ENCODE results near the gene SLC2A3. TPM values are rescaled to one million over a fixed set of nuclear protein-coding genes. Genes with fewer than 3 reads are reported as not detected.
"Not testable (repeated sequence)": the region's sequence is repeated elsewhere in the genome, so short reads cannot be mapped to it uniquely, and the experiment has no call there.

SLC2A3 gene
- total RNA-seq, 1 donor = 91.5 TPM

DNA sequence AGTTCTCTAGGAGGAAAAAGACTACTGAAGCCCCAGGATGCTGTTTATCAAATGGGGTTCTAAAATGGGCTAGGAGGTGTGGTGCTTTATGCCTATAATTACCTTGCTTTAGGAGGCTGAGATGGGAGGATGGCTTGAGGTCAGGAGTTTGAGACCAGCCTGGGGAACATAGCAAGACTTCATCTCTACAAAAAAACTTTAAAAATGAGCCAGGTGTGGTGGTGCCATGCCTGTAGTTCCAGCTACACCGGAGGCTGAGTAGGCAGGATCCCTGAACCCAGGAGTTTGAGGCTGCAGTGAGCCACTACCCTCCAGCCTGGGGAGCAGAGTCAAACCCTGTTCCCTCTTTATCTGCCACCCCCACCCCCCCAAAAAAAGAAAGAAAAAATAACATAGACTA is 23.3 kb upstream of the SLC2A3 start:
- TF ChIP-seq, protein P1, sequence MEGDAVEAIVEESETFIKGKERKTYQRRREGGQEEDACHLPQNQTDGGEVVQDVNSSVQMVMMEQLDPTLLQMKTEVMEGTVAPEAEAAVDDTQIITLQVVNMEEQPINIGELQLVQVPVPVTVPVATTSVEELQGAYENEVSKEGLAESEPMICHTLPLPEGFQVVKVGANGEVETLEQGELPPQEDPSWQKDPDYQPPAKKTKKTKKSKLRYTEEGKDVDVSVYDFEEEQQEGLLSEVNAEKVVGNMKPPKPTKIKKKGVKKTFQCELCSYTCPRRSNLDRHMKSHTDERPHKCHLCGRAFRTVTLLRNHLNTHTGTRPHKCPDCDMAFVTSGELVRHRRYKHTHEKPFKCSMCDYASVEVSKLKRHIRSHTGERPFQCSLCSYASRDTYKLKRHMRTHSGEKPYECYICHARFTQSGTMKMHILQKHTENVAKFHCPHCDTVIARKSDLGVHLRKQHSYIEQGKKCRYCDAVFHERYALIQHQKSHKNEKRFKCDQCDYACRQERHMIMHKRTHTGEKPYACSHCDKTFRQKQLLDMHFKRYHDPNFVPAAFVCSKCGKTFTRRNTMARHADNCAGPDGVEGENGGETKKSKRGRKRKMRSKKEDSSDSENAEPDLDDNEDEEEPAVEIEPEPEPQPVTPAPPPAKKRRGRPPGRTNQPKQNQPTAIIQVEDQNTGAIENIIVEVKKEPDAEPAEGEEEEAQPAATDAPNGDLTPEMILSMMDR (IDR thresholded peaks at IDR 0.05; ENCODE audit: insufficient read depth, low read depth, low read length) = no peak
- H3K4me3 ChIP-seq (ENCODE audit: low read depth, low read length) = no peak overlapping the region
- no peak for DNase-seq (ENCODE audit: low read depth)

DNA sequence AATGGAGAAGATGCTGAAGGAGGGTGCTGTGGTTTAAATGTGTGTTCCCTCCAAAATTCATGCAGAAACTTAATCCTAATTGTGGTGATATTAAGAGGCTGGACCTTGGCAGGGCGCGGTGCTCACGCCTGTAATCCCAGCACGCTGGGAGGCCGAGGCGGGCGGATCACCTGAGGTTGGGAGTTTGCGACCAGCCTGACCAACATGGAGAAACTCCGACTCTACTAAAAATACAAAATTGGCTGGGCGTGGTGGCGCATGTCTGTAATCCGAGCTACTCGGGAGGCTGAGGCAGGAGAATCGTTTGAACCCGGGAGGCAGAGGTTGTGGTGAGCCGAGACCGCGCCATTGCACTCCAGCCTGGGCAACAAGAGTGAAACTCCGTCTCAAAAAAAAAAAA is 18.9 kb upstream of the SLC2A3 start:
- not testable (repeated sequence) for DNase-seq (ENCODE audit: low read depth); H3K4me3 ChIP-seq (ENCODE audit: low read depth, low read length)

DNA sequence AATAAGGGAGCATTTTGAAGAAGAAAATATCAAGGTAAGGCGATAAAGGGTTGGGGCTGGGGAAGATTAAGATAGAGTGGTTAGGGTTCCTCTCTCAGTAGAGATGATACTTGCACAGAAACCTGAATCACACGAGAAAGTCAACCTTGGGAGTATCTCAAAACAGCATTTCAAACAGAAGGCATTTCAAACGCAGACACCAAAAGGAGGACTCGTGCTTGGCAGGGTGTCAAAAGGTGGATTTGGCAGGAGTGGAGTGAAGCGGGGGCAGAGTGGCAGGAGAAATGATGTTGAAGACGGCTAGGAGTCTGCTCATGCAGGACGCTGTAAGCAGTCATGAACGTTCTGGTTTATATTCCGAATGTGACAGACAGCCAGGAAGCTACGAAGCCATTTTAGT is 18.4 kb upstream of the SLC2A3 start:
- not testable (repeated sequence) for DNase-seq (ENCODE audit: low read depth); H3K4me3 ChIP-seq (ENCODE audit: low read depth, low read length)

DNA sequence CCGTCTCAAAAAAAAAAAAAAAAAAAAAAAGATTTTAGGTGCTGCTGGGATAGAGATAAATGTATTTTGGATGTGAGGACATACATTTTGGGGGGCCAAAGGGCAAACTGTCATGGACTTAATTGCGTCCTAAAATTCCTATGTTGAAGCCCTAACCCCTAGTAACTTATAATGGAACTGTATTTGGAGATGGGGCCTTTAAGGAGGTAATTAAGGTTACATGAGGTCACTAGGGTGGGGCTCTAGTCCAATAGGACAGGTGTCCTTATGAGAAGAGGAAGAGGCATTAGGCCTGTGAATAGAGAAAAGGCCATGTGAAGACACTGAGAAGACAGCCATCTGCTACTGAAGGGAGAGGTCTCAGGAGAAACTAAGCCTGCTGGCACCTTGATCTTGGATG is 17.9 kb upstream of the SLC2A3 start:
- H3K4me3 ChIP-seq (ENCODE audit: low read depth, low read length); DNase-seq (ENCODE audit: low read depth): not testable (repeated sequence)

DNA sequence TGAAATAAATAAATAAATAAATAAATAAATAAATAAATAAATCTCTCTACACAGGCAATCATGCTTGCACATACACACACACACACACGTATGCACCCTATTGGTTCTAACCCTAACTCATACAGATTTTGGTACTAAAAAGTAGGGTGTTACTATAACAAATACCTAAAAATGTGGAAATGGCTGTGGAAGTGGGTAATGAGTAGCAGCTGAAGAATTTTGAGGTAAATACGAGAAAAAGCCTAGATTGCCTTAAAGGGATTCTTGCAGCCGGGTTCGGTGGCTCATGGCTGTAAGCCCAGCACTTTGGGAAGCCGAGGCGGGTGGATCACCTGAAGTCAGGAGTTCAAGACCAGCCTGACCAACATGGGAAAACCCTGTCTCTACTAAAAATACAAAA is 15.7 kb upstream of the SLC2A3 start:
- no peak for DNase-seq (ENCODE audit: low read depth)
- TF ChIP-seq, protein P1 (IDR thresholded peaks at IDR 0.05; ENCODE audit: insufficient read depth, low read depth, low read length) = no peak
- H3K4me3 ChIP-seq (ENCODE audit: low read depth, low read length) = no peak overlapping the region

DNA sequence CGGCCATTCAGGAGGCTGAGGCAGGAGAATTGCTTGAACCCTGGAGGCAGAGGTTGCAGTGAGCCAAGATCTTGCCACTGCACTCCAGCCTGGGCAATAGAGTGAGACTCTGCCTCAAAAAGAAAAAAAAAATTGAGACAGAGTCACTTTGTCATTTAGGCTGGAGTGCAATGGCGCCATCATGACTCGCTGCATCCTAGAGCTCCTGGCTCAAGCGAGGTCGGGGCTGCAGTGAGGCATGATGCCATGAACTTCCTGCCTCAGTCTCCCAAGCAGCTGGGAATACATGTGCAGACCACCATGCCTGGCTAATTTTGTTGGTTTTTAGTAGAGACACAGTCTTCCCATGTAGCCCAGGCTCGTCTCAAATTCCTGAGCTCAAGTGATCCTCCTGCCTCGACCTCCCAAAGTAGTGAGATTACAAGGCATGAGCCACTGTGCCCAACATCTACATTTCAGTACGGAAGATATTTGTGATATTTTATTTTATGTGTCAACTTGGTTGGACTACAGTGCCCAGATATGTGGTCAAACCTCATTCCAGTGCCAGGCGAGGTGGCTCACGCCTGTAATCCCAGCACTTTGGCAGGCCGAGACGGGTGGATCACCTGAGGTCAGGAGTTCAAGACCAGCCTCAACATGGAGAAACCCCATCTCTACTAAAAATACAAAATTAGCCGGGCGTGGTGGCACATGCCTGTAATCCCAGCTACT is 14.4 kb upstream of the SLC2A3 start:
- H3K4me3 ChIP-seq (ENCODE audit: low read depth, low read length); DNase-seq (ENCODE audit: low read depth): not testable (repeated sequence)

DNA sequence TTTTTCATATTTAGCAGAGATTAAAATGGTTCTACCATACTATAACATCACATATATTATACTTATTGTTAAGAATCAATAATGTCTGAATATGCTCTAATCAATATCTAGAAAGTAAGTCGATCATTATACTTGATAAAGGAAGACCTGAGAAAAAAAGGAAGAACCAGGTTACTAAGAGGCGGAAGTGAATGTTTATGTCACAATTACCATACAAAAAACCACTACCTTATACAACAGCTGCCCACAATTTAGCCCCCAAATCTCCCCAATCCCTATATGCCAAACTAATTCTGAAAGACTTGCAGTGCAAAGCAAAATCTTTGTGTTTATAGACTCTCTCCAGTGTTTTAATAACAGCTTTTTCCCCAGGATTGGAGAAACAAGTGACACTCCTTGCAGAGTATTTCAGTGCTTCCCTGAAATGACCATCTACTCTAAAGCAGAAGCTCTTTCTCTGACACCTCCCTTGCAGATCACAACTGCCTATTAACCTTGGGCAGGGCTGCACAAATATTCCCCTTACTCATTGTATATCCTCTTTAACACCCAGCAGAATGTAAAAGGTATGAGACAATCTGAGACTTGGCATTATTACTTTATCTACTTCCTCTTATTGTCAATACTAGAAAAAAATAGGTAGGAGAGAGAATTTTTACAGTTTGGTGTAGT is 12.7 kb upstream of the SLC2A3 start:
- H3K4me3 ChIP-seq (ENCODE audit: low read depth, low read length) = no peak overlapping the region
- TF ChIP-seq, protein P1 (IDR thresholded peaks at IDR 0.05; ENCODE audit: insufficient read depth, low read depth, low read length) = no peak
- no peak for DNase-seq (ENCODE audit: low read depth)

DNA sequence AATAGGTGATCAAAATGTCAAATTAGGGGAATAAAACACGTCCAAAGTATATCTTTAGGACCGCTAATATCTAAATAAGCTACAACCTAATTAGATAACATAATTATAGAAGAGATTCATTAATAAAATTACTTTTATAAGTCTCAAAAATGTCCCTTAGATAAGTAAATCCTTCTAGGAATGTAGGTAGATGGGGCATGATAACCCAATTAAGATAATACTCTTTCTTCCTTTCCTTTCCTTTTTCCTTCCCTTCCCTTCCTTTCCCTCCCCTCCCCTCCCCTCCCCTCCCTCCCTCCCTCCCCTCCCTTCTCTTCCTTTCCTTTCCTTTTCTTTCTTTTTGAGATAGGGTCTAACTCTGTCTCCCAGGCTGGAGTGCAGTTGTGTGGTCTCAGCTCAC is 11.0 kb upstream of the SLC2A3 start:
- DNase-seq (ENCODE audit: low read depth) = no peak
- TF ChIP-seq, protein P1 (IDR thresholded peaks at IDR 0.05; ENCODE audit: insufficient read depth, low read depth, low read length) = no peak
- H3K4me3 ChIP-seq (ENCODE audit: low read depth, low read length) = no peak overlapping the region

DNA sequence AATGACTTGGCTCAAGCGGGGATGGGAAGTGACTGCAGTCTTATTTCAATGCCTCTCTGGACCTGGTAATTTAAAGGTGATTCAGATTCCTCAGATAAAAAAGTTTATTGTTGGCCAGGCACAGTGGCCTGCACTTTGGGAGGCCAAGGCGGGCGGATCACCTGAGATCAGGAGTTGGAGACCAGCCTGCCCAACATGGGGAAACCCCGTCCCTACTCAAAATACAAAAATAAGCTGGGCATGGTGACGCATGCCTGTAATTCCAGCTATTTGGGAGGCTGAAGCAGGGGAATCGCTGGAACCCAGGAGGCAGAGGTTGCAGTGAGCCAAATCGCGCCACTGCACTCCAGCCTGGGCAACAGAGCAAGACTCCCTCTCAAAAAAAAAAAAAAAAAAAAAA is 8.8 kb upstream of the SLC2A3 start:
- DNase-seq (ENCODE audit: low read depth); H3K4me3 ChIP-seq (ENCODE audit: low read depth, low read length): not testable (repeated sequence)

All from fibroblast of villous mesenchyme (primary cell).